GM21515 (cell line): ENCODE data around the gene MLLT6.

Experiments used
- ATAC-seq: cut with Tn5 transposase; IDR thresholded peaks from one replicate; pipeline ENCODE4 v1.9.1; 2021; ENCODE audit not compliant: unreplicated experiment

MLLT6 gene

DNA sequence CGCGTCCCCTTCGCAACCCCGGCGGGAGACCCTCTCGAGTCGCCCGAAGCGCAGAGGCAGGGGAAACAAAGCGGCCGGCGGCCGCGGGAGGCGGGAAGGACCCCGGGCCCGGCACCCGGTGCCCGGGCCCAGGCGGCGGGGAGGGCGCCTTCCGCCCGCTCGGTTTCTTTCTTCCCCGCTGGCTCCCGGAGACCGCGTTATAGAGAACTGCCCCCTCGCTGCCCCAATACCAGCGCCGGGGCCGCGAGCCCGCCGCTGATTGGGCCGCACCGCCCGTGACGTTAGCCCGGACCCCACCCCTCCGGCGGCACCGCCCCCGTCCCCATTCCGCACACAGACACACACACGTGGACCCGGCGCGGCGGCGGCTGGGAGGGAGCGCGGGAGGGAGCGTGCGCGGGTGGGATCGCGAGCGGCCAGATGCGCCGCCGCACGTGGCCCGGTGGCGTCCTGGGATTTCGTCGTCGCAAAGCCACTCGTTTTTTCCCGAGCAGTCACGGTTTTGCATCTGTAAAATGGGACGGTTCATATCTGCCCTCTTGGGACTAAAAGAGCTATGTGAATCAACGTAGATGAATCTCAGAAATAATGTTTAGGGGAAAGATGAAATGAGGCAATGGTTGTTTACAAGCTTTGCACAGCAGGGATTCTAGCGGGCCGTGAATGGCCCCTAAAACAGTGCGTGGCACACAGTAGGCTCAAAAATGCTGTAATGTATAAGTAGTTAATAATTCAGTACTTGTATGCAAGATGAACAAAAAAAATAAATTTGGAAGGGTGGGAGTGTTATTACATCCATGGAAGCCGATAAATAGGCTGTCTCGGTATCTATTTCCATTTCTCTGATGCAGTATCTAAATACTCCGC lies 30.1 kb upstream of the MLLT6 start, which contains the start of gene EPOP:
TSS of gene EPOP (minus strand) at position 209 of the 867 bp plus-strand sequence. CDS start 462 bp downstream, outside the sequence.
- ATAC-seq = peak; percentile 70

GRCh38 chr17:38676706-38677504 lies 28.2 kb upstream of the MLLT6 start:
- ATAC-seq = no peak

DNA sequence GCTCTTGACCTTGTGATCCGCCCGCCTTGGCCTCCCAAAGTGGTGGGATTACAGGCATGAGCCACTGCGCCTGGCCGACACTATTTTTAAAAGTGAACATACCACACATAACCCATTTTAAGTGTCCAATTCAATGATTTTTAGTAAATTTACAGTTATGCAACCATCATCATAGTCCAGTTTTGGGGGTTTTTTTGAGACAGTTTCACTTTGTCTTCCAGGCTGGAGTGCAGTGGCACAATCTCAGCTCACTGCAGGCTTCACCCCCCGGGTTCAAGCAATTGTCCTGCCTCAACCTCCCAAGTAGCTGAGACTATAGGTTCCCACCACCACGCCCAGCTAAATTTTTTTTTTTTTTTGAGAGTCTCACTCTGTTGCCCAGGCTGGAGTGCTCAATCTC lies 27.3 kb upstream of the MLLT6 start:
- no peak for ATAC-seq

- ATAC-seq = no peak
These were observed 24.0 kb upstream of the MLLT6 start for GRCh38 chr17:38681096-38681495.

DNA sequence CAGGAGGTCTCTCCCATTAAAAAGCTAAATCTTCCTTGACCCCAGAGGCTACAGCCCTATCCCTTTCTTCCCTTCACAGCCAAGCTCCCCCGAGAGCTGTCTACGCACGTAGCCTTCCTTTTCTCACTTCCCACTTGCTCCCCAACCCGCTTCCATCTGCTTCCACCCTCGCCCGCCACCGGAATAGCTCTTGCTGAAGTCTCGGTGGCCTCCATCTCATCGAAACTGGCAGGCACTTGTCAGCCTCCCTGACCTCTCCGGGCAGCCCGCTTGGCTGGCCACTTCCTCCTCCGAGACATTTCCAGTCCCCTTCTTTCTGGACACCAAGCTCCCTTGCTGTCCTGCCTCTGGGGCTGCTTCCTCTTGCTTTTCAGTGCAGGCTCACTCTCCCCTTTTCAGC lies 19.6 kb upstream of the MLLT6 start:
- ATAC-seq = no peak

DNA sequence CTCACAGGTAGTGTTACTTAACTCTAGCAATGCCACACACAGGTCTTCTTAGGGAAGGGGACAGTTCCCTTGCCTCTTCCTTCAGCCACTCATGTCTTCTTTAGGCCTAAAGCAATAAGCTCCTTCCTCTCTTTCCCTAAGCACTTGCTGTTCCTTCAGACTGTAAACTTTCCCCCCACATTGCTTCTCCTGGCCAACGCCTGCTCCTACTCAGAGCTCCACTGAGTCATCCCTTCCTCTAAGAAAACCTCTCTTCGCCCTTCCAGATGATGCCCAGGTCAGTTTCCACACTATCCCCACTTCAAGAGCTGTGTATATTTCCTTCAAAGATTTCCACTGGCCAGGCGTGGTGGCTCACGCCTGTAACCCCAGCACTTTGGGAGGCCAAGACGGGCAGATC lies 17.8 kb upstream of the MLLT6 start:
- no peak for ATAC-seq

- no peak for ATAC-seq
These were observed 14.7 kb upstream of the MLLT6 start for GRCh38 chr17:38690386-38690785.

DNA sequence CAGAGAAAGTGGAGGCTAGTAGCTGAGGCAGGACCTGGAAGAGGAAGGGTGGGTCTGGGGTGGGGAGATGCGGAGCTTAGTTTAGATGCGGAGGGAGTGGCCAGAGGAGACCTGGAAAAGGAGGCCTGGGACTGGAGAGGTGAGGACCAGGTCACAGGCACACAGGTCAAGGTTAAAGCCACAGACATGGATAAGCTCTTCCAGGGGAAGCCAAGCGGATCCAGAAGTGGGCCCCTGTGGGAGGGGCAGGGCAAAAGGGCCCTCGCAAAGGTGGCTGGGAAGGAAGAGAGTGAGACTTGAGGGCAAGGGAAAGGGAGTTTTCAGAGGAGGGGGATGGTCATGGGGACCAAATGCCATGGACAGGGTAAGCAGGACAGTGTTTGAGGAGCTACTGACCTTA lies 13.9 kb upstream of the MLLT6 start:
- ATAC-seq = no peak

DNA sequence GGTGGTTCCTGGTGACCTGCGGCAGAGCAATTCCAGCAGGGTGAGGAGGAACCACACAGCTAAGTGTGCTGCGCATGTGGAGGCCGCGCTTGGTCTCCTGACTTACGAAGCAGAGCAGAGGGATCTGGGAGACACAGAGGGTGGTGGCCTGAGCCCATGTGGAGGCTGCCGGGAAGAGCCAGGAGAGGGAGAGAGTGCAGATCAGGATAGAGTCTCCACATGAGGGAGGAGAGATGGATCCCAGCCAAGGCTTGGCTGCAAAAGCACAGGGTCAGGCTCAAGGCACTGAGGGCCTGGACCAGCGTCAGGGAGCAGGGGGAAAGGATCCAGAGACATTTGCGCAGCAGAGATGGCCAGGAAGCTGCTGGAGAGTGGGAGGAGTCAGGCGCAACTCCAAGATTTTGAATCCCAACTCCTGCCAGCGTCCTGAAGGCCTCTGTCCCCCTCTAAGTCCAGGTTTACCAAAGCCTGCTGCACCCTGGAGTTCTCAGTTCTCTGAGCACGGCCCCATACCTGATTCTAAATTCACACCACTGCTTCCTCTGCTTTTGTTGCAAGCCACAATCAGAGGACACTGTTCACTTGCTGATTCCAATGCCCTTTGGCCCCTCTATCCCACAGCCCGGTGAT lies 11.3 kb upstream of the MLLT6 start:
- no peak for ATAC-seq

- ATAC-seq = no peak
These were observed 7.8 kb upstream of the MLLT6 start for GRCh38 chr17:38697061-38697820.

GRCh38 chr17:38698760-38699159 lies 6.3 kb upstream of the MLLT6 start:
- no peak for ATAC-seq

- ATAC-seq = peak; percentile 15
These were observed 3.4 kb upstream of the MLLT6 start for GRCh38 chr17:38701504-38702165.

DNA sequence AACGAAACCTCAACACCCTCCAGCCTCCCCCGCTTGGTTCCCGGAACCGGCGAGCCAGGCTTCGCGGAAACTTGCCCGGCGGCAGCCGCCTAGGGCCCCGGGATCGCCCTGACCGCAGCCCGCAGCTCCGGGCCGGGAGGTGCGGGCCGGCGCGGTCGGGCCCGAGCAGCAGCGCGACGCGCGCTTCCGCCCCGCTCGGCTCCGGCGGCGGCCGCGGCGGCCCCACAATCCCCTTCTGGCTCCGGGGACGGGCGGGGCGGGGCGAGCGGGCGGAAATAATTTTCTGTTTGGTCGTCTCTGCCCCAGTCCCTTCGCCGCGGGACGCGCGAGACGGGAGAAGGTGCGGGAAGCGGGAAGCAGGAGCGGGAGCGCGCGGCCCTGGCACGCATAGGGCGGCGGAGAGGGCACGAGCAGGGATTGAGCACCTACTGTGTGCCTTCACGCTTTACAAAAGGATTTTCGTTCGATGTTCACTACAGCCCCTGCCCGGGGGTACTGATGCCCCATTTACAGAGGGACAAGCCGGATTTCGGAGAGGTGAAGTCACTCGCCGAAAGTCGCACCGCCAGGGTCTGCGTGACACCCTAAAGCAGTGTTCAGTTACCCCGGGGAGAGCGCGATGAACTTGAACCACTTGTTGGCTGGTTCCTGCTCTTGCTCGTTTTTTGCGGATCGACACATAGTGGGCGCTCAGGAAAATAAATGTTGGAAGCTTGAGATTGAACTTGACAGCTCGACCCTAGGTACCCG lies 2.7 kb upstream of the MLLT6 start:
- peak; percentile 24 for ATAC-seq

- no peak for ATAC-seq
These were observed 1.9 kb upstream of the MLLT6 start for GRCh38 chr17:38702916-38703741.

DNA sequence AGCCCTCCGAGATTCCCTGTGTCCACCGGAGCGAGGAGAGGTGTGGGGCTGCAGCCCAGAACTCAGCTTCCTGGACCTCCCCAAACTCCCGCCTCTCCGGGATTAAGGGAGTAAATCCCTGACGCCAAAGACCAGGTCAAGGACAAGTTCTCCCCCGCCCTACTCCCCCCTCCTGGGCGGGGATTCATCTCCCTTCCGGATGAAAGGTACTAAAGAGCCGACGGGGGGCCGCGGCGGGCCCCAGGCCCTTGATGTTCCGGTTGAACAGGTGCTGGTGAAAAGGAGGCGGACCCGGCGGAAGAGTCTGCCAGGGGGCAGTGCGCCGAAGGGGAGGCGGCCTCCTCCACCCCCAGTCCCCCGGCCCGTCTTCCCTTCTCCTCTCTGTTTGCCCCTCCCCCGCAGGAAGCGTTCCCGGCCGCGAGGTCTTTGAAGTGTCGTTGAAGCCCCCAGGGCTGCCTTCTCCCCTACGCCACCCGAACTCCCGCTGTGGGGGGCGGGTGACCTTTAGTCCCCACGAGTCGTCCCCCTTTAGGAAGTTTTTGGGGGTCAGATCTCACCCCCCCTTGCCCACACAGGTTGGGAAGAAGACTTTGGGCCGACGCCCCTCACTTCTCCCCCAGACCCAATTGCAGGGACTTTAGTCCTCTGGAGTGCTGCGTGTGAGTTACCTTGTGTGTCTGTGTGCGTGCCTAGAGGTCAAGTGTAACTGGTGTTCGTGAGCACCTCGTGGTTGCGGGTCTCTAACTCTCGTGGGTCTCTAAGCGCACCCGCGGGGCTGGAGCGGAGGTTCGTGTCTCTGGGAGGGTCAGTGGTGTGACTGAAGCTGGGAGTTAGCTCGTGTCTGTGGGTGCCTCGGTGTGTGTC lies 1.1 kb upstream of the MLLT6 start:
- no peak for ATAC-seq

DNA sequence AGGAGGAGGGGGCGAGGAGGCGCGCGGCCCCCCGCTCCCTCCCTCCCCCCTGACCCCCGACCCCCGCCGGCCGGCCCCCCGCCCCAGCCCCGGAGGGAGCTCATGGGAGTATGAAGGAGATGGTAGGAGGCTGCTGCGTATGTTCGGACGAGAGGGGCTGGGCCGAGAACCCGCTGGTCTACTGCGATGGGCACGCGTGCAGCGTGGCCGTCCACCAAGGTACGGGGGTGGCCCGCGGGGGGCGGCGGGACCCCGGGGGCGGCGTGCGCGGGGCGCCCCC lies 390 bp downstream of the MLLT6 start:
- ATAC-seq = no peak

GRCh38 chr17:38705803-38706504 lies 881 bp downstream of the MLLT6 start:
- no peak for ATAC-seq
